ENCODE data around the gene KIAA1328. TPM values are rescaled to one million over a fixed set of nuclear protein-coding genes. Genes with fewer than 3 reads are reported as not detected.

The KIAA1328 gene
- polyA plus RNA-seq, 1 donor from 2014 or later: 8.5 TPM

DNA sequence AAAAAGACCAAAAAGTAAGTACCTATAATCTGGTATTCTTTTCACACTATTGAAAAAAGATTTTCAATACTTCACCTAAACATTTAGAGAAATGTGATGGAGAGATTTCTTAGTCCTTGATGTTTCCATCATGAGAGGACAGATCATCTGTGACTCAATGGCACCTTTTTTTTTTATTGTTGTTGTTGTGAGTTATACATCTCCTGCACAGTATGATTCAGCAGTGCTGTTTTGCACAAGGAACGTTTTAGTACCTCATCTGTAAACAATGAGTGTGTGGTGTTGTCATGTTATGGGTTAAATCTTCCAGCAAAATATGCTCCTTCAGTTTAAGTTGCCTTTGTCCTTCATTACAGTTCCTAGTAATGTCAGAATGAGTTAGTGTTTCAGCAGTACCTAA, 2.2 kb downstream of the KIAA1328 start:
- Histone ChIP-seq H3K9ac (ENCODE audit: low read length) (no peak overlapping the region), H2AFZ (ENCODE audit: low read depth, low read length) (no peak overlapping the region), H3K27me3 (ENCODE audit: insufficient read depth, low read depth, low read length) (no peaks in the 10 kb centered on the region), H3K9me2 (ENCODE audit: insufficient read depth, low read length) (no peaks in the 10 kb centered on the region), H3K36me3 (ENCODE audit: insufficient read depth, low read length) (no peaks in the 10 kb centered on the region), H3K4me3 (ENCODE audit: low read length) (peak overlapping the region; percentile 50), H3K9me3 (ENCODE audit: low read length) (no peaks in the 10 kb centered on the region), H3F3A (ENCODE audit: insufficient read depth, low read length, poor library complexity, severe bottlenecking) (no peaks in the 10 kb centered on the region), H3K4me2 (ENCODE audit: low read length) (peak overlapping the region; percentile 13), H4K20me1 (ENCODE audit: insufficient read depth) (no peaks in the 10 kb centered on the region), H3K79me2 (replicated peaks; ENCODE audit: insufficient read depth, low read length) (peaks cover 15% of the 10 kb centered on the region), H3K27ac (ENCODE audit: low read length) (no peak overlapping the region)
- TF ChIP-seq TAF1 (IDR thresholded peaks at IDR 0.05; ENCODE audit: low read depth) (no peak), EP300 (conservative IDR thresholded peaks at IDR 0.05; ENCODE audit: poor library complexity, severe bottlenecking) (no peak), SMC3 (conservative IDR thresholded peaks at IDR 0.05; ENCODE audit: poor library complexity) (no peak), RAD21 (conservative IDR thresholded peaks at IDR 0.05) (no peak), EZH2 (IDR thresholded peaks at IDR 0.05; ENCODE audit: borderline replicate concordance, insufficient read depth, low read length, poor library complexity, severe bottlenecking) (no peak), POLR2AphosphoS5 (IDR thresholded peaks at IDR 0.05) (no peak), MXI1 (conservative IDR thresholded peaks at IDR 0.05; ENCODE audit: poor library complexity, severe bottlenecking) (no peak)
- TF ChIP-seq, protein P1, sequence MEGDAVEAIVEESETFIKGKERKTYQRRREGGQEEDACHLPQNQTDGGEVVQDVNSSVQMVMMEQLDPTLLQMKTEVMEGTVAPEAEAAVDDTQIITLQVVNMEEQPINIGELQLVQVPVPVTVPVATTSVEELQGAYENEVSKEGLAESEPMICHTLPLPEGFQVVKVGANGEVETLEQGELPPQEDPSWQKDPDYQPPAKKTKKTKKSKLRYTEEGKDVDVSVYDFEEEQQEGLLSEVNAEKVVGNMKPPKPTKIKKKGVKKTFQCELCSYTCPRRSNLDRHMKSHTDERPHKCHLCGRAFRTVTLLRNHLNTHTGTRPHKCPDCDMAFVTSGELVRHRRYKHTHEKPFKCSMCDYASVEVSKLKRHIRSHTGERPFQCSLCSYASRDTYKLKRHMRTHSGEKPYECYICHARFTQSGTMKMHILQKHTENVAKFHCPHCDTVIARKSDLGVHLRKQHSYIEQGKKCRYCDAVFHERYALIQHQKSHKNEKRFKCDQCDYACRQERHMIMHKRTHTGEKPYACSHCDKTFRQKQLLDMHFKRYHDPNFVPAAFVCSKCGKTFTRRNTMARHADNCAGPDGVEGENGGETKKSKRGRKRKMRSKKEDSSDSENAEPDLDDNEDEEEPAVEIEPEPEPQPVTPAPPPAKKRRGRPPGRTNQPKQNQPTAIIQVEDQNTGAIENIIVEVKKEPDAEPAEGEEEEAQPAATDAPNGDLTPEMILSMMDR (IDR thresholded peaks at IDR 0.05; ENCODE audit: poor library complexity, severe bottlenecking): no peak
- TF ChIP-seq, protein P2, sequence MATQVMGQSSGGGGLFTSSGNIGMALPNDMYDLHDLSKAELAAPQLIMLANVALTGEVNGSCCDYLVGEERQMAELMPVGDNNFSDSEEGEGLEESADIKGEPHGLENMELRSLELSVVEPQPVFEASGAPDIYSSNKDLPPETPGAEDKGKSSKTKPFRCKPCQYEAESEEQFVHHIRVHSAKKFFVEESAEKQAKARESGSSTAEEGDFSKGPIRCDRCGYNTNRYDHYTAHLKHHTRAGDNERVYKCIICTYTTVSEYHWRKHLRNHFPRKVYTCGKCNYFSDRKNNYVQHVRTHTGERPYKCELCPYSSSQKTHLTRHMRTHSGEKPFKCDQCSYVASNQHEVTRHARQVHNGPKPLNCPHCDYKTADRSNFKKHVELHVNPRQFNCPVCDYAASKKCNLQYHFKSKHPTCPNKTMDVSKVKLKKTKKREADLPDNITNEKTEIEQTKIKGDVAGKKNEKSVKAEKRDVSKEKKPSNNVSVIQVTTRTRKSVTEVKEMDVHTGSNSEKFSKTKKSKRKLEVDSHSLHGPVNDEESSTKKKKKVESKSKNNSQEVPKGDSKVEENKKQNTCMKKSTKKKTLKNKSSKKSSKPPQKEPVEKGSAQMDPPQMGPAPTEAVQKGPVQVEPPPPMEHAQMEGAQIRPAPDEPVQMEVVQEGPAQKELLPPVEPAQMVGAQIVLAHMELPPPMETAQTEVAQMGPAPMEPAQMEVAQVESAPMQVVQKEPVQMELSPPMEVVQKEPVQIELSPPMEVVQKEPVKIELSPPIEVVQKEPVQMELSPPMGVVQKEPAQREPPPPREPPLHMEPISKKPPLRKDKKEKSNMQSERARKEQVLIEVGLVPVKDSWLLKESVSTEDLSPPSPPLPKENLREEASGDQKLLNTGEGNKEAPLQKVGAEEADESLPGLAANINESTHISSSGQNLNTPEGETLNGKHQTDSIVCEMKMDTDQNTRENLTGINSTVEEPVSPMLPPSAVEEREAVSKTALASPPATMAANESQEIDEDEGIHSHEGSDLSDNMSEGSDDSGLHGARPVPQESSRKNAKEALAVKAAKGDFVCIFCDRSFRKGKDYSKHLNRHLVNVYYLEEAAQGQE (IDR thresholded peaks at IDR 0.05; ENCODE audit: borderline replicate concordance): no peak

DNA sequence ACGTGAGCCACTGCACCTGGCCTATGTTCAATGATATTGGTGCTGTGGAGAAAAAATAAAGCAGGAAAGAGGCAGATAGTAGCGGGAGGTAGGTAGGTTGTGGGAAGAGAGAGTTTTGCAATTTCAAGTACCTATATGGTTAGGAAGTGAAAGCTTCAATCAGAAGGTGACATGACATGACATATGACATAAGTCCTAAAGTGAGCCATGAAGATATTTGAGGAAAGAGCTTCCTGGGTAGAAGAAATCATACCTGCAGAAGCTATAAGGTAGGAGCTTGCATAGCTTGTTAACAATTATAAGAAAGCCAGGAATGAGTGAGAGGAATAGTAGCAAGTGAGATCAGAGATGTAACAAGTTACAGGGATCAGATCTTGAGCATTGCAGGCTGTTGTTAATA, 4.2 kb downstream of the KIAA1328 start:
- H3K36me3 ChIP-seq (ENCODE audit: insufficient read depth, low read length): no peaks in the 10 kb centered on the region
- no peak overlapping the region for H3K4me2 ChIP-seq (ENCODE audit: low read length)
- peak overlapping the region; percentile 6 for H3K4me3 ChIP-seq (ENCODE audit: low read length)
- H3K27ac ChIP-seq (ENCODE audit: low read length): peak overlapping the region; percentile 26
- H3K9ac ChIP-seq (ENCODE audit: low read length): no peak overlapping the region
- peaks cover 4% of the 10 kb centered on the region for H3K9me3 ChIP-seq (ENCODE audit: low read length)
- no peak overlapping the region for H2AFZ ChIP-seq (ENCODE audit: low read depth, low read length)
- no peaks in the 10 kb centered on the region for H3F3A ChIP-seq (ENCODE audit: insufficient read depth, low read length, poor library complexity, severe bottlenecking)
- TF ChIP-seq RAD21 (conservative IDR thresholded peaks at IDR 0.05): no peak
- TF ChIP-seq, protein P2 (IDR thresholded peaks at IDR 0.05; ENCODE audit: borderline replicate concordance): no peak
- no peak for TF ChIP-seq EZH2 (IDR thresholded peaks at IDR 0.05; ENCODE audit: borderline replicate concordance, insufficient read depth, low read length, poor library complexity, severe bottlenecking)
- TF ChIP-seq EP300 (conservative IDR thresholded peaks at IDR 0.05; ENCODE audit: poor library complexity, severe bottlenecking): no peak
- TF ChIP-seq, protein P1 (IDR thresholded peaks at IDR 0.05; ENCODE audit: poor library complexity, severe bottlenecking): no peak
- TF ChIP-seq SMC3 (conservative IDR thresholded peaks at IDR 0.05; ENCODE audit: poor library complexity): no peak
- no peak for TF ChIP-seq MXI1 (conservative IDR thresholded peaks at IDR 0.05; ENCODE audit: poor library complexity, severe bottlenecking)
- TF ChIP-seq TAF1 (IDR thresholded peaks at IDR 0.05; ENCODE audit: low read depth): no peak
- no peak for TF ChIP-seq POLR2AphosphoS5 (IDR thresholded peaks at IDR 0.05)
- H3K9me2 ChIP-seq (ENCODE audit: insufficient read depth, low read length): no peaks in the 10 kb centered on the region
- no peaks in the 10 kb centered on the region for H3K79me2 ChIP-seq (replicated peaks; ENCODE audit: insufficient read depth, low read length)
- no peaks in the 10 kb centered on the region for H4K20me1 ChIP-seq (ENCODE audit: insufficient read depth)
- H3K27me3 ChIP-seq (ENCODE audit: insufficient read depth, low read depth, low read length): no peaks in the 10 kb centered on the region

Data from neural cell (in vitro differentiated cells).